Loucy (cell line): ENCODE results near the gene MAB21L4.

Experiments used
- EZH2phosphoT487 ChIP-seq: fragments of 200-600 bp; IDR thresholded peaks from 2 replicates; pipeline ENCODE4 v1.6.1; 2018; ENCODE audit warnings: antibody characterized with exemption, mild to moderate bottlenecking, moderate library complexity, borderline replicate concordance
- TF ChIP-seq, protein P1 (sequence below): fragments of 200-600 bp; sonication (generic); conservative IDR thresholded peaks from 2 replicates; pipeline ENCODE4 v1.5.1; 2014; ENCODE audit warnings: mild to moderate bottlenecking, antibody characterized with exemption, low read length

DNA sequence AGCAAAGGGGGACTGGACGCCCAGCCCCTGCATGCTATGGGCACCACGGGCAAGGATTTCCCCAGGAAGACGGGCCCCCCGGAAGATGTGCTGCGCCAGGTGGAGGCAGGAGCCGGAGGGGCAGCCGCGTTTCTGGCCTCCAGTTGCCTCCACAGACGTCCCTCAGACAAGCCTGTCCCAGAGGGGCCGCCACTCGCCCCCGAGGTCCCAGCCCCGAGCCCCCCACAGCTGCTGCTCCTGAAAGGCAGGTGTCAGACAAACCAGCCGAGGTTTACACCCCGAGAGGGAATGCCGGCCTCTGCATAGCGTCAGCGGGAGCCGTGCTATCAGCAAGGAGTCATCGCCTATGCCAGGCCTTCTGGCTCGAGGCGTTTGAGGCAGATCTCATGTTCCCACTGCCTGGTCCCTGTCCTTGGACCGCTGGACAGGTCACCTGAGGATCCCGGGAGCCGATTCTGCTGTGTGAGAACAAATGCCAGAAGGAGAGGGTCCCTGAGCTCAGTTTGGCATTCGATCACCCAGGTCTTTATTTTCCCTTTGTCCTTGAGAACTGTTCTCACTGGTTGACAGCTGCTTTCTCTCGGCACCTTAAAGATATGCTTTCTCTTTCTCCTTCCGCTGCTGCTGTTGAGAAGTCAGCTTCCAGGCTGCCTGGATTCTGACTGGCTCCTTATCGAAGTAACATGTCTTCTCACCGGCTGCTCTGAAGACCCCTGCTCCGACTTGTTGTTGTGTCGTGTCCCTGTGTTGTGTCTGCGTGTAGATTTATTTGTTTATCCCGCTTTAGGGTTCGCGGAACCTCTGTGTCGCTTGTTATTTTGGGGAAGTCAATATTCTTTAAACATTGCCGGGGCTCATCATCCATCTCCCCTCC is 30.8 kb upstream of the MAB21L4 start:
- TF ChIP-seq, protein P1, sequence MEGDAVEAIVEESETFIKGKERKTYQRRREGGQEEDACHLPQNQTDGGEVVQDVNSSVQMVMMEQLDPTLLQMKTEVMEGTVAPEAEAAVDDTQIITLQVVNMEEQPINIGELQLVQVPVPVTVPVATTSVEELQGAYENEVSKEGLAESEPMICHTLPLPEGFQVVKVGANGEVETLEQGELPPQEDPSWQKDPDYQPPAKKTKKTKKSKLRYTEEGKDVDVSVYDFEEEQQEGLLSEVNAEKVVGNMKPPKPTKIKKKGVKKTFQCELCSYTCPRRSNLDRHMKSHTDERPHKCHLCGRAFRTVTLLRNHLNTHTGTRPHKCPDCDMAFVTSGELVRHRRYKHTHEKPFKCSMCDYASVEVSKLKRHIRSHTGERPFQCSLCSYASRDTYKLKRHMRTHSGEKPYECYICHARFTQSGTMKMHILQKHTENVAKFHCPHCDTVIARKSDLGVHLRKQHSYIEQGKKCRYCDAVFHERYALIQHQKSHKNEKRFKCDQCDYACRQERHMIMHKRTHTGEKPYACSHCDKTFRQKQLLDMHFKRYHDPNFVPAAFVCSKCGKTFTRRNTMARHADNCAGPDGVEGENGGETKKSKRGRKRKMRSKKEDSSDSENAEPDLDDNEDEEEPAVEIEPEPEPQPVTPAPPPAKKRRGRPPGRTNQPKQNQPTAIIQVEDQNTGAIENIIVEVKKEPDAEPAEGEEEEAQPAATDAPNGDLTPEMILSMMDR, result no peak
- no peak for TF ChIP-seq EZH2phosphoT487
